GM21786 (cell line): Measurements from ENCODE around the gene THSD7A.

Experiments used
- ATAC-seq: cut with Tn5 transposase; IDR thresholded peaks from one replicate; pipeline ENCODE4 v1.9.1; 2021; ENCODE audit not compliant: unreplicated experiment

Gene THSD7A

GRCh38 chr7:11751315-11751714 lies 80.7 kb downstream of the THSD7A start:
- no peak for ATAC-seq

- no peak for ATAC-seq
Measured at GRCh38 chr7:11750191-11750590, 81.8 kb downstream of the THSD7A start.

- no peak for ATAC-seq
Measured at GRCh38 chr7:11749629-11750028, 82.4 kb downstream of the THSD7A start.

GRCh38 chr7:11748884-11749283 lies 83.1 kb downstream of the THSD7A start:
- no peak for ATAC-seq

- ATAC-seq: no peak
Measured at GRCh38 chr7:11747715-11748485, 84.1 kb downstream of the THSD7A start.

- no peak for ATAC-seq
Measured at GRCh38 chr7:11746591-11746990, 85.4 kb downstream of the THSD7A start.

GRCh38 chr7:11743548-11743947 lies 88.5 kb downstream of the THSD7A start:
- no peak for ATAC-seq

- ATAC-seq: no peak
Measured at GRCh38 chr7:11743016-11743415, 89.0 kb downstream of the THSD7A start.

GRCh38 chr7:11742496-11742895 lies 89.5 kb downstream of the THSD7A start:
- ATAC-seq: no peak

GRCh38 chr7:11737723-11738122 lies 94.3 kb downstream of the THSD7A start:
- no peak for ATAC-seq

GRCh38 chr7:11732207-11732606 lies 99.8 kb downstream of the THSD7A start:
- ATAC-seq: no peak

GRCh38 chr7:11730725-11731124 lies 101.3 kb downstream of the THSD7A start:
- ATAC-seq: no peak

- ATAC-seq: no peak
Measured at GRCh38 chr7:11727864-11728263, 104.1 kb downstream of the THSD7A start.

GRCh38 chr7:11726794-11727155 lies 105.2 kb downstream of the THSD7A start:
- ATAC-seq: no peak

- no peak for ATAC-seq
Measured at GRCh38 chr7:11726001-11726793, 105.8 kb downstream of the THSD7A start.

- ATAC-seq: no peak
Measured at GRCh38 chr7:11716185-11716584, 115.8 kb downstream of the THSD7A start.

GRCh38 chr7:11714676-11715075 lies 117.3 kb downstream of the THSD7A start:
- no peak for ATAC-seq

- ATAC-seq: no peak
Measured at GRCh38 chr7:11714205-11714604, 117.8 kb downstream of the THSD7A start.

GRCh38 chr7:11713352-11713751 lies 118.6 kb downstream of the THSD7A start:
- ATAC-seq: no peak

- no peak for ATAC-seq
Measured at GRCh38 chr7:11710377-11710776, 121.6 kb downstream of the THSD7A start.

GRCh38 chr7:11709196-11709595 lies 122.8 kb downstream of the THSD7A start:
- ATAC-seq: no peak

GRCh38 chr7:11707606-11708193 lies 124.3 kb downstream of the THSD7A start:
- ATAC-seq: no peak
